GM19467 (cell line): ENCODE measurements around the gene BCAN.
"Not testable (repeated sequence)": the region's sequence is repeated elsewhere in the genome, so short reads cannot be mapped to it uniquely, and the experiment has no call there.

Source experiments
- ATAC-seq: cut with Tn5 transposase; IDR thresholded peaks from one replicate; pipeline ENCODE4 v1.9.1; 2021; ENCODE audit warnings: mild to moderate bottlenecking, moderate library complexity; ENCODE audit not compliant: unreplicated experiment

Gene BCAN

DNA sequence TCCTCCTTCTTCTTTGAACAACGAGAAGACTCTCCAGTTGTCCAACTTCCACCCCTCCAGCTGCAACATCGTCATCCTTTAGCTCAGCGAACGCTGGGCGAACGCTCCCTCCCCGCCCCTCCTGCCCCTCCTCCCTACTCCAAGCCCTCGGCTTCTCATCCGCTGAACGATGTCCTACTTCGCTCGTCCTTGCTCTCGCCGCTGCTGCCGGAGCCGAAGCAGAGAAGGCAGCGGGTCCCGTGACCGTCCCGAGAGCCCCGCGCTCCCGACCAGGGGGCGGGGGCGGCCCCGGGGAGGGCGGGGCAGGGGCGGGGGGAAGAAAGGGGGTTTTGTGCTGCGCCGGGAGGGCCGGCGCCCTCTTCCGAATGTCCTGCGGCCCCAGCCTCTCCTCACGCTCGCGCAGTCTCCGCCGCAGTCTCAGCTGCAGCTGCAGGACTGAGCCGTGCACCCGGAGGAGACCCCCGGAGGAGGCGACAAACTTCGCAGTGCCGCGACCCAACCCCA, at the start of gene BCAN:
Gene BCAN, plus strand, starts transcription at position 357 of the 504 bp plus-strand sequence. CDS start 3,938 bp downstream, outside the sequence.
- ATAC-seq, result no peak

- ATAC-seq, result no peak
Measured at GRCh38 chr1:156592158-156592909, 49.6 kb upstream of the BCAN start.

DNA sequence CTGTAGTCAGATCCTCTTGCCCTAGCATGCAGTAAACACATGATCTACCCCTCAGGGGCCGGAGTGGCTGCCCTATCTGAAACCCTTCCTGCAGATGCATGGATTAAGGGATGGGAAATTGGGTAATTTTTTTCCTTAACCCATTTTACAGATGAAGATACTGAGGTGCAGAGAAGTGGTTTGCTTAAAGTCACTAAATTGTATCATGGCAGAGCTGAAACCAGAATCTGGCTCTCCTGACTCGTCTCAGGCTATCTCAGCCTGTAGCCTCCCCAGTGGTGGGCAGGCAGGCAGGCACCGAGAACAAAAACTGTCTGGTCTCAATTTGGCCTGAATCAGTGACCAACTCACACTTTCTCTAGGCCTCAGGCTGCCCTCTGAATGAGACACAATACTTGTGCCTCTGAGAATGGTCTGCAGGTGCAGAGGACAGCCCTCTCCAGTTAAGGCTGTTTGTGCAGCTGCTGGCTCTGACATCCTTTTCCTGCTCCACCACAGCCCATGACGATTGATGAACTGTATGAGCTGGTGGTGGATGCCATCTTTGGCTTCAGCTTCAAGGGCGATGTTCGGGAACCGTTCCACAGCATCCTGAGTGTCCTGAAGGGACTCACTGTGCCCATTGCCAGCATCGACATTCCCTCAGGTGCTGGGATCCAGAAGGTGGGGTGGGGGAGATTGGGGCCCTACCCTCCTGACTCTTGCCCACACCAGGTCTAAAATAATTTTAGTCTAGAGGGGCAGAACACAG, 48.8 kb upstream of the BCAN start:
- no peak for ATAC-seq

- no peak for ATAC-seq
Measured at GRCh38 chr1:156593661-156593989, 48.3 kb upstream of the BCAN start.

DNA sequence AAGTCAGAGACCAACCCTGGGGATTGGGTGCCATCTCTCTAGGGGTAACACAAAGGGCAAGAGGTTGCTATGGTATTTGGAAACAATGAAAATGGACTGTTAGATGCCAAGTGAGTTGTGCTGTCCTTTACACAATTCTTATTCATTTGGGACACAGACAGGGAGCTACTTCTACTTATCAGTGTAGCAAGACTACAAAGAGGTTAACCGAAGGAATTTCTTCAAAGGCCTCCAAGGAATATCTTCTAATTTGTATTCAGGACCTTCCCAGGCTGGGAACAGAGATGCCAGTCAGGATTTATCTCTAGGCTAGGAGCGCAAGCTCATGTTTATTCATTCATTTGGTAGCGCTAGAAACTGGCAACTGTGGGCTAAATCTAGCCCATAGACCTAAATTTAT, 47.7 kb upstream of the BCAN start:
- no peak for ATAC-seq

GRCh38 chr1:156595016-156595415, 46.9 kb upstream of the BCAN start:
- ATAC-seq, result no peak

- no peak for ATAC-seq
Measured at GRCh38 chr1:156596426-156596825, 45.5 kb upstream of the BCAN start.

- ATAC-seq, result no peak
Measured at GRCh38 chr1:156598125-156598524, 43.8 kb upstream of the BCAN start.

DNA sequence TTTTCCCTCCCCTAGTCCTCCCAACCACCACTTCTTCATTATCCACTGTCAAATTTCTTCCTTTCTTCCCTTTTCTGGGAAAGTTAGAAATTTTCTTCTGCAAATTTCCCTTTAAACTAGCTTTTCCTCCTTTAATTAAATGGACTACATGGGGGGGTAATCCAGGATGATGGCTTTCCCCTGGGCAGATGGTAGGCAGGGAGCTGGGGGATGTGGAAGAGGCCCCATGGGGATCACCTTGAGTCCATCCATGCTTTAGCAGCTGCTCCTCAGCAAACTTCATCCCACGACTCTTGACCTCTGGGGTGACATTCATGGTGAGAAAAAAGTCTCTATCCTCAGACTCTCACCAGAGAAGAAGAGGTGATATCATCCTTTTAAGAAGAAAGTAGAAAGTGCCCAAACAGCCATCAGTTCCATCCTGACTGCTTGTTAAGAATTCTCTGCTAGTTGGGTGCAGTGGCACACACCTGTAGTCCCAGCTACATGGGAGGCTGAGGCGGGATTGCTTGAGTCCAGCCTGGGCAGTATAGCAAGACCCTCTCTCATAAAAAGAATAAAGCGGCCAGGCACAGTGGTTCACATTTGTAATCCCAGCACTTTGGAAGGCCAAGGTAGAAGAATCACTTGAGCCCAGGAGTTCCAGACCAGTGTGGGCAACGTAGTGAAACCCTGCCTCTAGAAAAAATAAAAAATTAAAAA, 43.0 kb upstream of the BCAN start:
- no peak for ATAC-seq

DNA sequence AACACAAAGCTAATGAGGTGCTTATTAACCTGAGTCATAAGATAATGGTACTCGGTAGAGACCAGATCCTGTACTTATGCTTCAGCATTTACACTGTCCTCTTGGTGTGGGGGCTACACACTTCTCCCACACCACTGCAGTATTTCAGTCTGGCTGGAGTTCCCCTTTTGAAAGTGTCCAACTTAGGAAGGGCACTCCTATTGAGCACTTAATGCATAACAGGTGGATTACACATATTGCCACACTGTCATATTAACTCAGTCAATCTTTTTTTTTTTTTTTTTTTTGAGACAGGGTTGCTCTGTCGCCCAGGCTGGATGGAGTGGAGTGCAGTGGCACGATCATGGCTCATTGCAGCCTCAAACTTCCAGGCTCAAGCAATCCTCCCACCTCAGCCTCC, 42.1 kb upstream of the BCAN start:
- no peak for ATAC-seq

DNA sequence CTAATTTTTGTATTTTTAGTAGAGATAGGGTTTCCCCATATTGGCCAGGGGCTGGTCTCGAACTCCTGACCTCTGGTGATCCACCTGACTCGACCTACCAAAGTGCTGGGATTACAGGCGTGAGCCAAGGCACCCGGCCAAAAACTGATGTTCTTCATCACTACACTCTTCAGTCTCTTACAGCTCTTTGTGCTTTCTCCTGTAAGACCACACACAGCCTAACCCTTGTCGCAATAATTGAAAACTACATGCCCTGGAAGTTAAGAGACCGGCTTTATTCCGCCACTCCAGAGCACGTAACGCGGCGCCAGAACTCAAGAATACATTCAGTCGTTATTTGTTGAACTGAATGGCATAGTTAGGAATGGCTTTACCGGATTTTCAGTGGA, 41.2 kb upstream of the BCAN start:
- no peak for ATAC-seq

- no peak for ATAC-seq
Measured at GRCh38 chr1:156601122-156601830, 40.6 kb upstream of the BCAN start, which contains the start of gene GPATCH4. Gene GPATCH4 (minus strand): TSS chr1:156601479.

DNA sequence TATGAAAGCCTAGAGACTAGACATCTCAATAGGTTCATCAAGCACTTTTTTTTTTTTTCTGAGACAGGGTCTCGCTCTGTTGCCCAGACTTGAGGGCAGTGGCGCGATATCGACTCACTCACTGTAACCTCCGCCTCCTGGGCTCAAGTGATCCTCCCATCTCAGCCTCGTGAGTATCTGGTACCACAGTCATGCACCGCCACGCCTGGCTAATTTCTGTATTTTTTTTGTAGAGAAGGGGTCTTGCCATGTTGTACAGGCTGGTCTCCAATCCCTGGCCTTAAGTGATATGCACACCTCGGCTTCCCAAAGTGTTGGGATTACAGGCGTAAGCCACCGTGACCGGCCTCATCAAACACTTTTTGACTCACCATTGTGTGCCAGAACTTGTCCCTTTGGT, 40.0 kb upstream of the BCAN start:
- ATAC-seq, result no peak

DNA sequence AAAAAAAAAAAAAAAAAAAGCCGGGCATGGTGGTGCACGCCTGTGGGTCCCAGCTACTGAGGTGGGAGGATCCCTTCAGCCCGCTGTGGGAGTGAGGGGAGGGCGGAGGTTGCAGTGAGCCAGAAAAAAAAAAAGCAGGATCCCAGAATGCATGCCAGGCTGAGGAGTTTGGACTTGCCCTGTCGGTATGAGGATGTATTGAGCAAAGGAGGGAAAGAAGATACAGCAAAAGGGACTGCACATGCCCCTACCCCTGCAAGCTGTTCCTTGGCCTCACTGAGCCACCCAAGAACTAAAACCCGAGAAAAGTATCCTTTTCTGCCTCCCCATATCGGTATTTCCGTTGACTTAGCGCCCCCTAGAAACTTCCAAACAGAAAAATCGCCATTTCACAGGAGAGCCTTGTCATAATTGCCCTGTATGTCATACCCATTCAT, 39.3 kb upstream of the BCAN start:
- no peak for ATAC-seq

GRCh38 chr1:156607344-156607743, 34.6 kb upstream of the BCAN start:
- ATAC-seq, result not testable (repeated sequence)

- ATAC-seq, result no peak
Measured at GRCh38 chr1:156608036-156608674, 33.8 kb upstream of the BCAN start.

- ATAC-seq, result no peak
Measured at GRCh38 chr1:156608981-156609380, 32.9 kb upstream of the BCAN start.

GRCh38 chr1:156610072-156610471, 31.8 kb upstream of the BCAN start:
- ATAC-seq, result not testable (repeated sequence)

- no peak for ATAC-seq
Measured at GRCh38 chr1:156612666-156613065, 29.3 kb upstream of the BCAN start.

DNA sequence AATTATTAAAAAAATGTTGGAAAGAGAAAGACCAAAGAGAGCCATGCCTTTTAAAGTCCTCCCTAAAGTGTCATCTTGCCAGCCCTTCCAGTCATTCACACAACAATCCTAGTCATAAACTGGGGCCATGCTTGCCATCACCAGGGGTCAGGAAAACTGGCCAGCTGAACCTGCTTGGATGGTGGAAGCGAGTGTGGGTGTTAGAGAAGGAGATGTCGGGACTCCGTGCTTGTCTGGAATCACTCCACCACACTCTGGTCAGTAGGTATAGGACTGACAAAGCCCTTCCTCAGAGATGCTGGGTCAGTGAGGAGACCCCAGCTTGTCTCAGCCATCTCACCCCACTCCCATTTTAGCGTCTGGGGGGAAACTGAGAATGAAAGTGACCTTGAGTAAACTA, 26.0 kb upstream of the BCAN start:
- ATAC-seq, result no peak
